GM19468 (cell line): ENCODE measurements around the gene MAD2L1.

Source experiments
- ATAC-seq: cut with Tn5 transposase; IDR thresholded peaks from one replicate; pipeline ENCODE4 v1.9.1; 2021; ENCODE audit warnings: mild to moderate bottlenecking, moderate library complexity, moderate number of reproducible peaks; ENCODE audit not compliant: unreplicated experiment; ENCODE audit errors: extremely low read depth

The MAD2L1 gene

DNA sequence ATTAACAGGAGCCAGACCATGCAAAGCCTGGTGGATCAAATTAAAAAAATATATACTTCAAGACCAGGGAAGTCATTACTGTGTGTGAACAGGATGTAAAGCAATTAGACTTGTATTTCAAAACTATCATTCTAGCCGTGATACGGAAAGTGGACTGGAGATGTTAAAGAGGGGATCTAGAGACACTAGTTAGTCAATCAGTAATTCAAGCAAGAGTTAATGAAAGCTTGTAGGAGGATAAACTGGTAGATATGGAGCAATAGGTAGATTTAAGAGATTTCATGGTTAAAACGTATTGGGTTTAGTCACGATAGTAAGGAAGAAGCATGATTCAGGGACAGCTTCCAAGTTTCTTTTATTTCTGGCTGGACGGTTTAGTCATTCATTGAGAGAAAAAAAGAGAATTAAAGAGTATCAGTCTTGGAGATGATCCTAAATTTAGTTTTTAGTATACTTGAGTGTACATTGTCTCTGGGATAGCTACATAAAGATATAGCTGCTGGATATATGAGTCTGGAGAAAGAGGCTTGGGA, 3.9 kb downstream of the MAD2L1 start:
- no peak for ATAC-seq

DNA sequence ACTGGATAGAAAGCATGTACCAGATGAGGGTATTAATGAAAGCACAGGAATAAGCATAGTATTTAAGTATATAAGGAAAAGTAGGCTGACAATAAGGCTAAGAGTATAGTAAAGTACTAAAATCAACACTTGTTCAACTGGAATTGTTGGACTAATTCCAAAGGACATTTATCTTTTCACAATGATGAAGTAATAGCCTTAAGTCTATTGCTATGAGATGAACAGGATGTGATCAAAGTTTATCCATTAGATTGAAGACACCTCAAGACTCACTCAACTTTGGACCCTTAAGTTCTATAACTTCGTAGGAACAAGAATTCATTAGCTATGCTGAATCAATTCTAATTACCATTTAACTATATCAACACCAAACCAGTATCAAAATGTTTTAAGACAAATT, 7.6 kb downstream of the MAD2L1 start:
- ATAC-seq = no peak

DNA sequence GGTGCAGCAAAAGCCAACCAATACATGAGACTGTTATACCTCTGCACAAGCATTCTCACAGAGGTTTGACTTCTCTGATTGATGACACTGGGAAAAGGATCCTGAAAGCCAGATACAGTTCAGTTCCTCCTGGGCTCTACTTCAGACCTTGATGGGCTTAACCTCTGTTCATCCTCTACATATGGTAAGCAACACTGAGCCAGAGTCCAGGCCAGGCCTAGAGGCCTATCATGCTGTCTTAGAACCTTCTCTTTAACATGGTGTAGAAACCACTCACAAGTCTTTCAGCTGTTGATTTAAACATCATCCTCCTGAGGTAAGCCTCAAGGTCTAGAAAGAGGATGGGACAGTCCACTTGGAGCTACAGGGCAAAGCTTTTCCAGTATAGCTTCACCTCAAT, 9.2 kb downstream of the MAD2L1 start:
- ATAC-seq = no peak

DNA sequence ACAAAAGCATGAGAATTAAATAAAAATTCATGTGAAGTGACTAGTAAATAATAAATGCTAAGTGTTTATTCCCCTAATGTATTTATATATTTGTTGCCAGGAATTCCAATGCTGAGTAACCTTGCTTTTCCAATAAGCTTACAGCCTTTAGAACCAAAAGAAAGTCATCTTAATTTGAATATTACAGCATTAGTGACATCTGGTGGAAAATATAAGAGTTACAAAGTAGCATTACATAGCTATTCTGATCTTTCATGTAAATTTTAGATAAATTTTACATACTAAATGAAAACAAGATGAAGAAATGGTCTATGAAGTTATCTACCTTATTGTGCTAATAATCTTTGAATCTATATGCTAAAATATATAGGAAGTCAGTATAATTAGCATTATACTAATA, 10.4 kb downstream of the MAD2L1 start:
- ATAC-seq = peak; percentile 36

DNA sequence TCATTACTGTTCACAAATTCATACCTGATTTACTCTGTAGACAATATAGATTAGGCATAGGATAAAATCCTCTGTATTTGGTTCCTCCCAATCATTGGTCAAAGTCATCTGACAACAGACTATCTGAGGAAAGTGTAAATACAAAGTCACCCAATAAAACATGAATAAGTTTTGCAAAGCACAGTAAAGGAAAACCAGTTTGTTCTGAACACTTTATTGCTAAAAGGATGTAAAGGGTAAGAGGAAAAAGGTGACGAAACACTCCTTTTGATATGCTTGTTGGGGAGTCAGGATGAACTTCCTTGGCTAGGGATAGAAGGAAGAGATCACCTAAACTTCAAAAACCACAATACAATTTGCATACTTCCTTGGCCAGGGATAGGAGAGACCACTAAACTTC, 10.9 kb downstream of the MAD2L1 start:
- no peak for ATAC-seq

DNA sequence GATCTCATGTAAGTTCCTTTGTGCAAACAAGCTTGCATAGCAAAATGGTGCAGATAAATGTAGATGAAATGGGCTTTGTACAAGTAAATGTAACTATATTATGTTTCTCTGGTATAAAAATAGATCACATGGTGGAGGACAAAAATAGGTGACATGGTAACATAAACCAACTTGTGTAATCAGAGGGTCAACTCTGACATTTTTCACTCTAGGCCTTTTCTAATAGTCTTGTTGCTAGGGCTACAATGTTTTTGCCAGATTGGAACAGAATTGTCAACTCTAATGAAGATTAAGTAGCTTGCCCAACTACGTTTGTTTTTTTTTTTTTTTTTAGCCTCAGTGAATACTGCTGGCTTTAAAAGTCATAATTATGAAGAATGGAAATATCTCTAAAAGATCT, 11.5 kb downstream of the MAD2L1 start:
- ATAC-seq = no peak

DNA sequence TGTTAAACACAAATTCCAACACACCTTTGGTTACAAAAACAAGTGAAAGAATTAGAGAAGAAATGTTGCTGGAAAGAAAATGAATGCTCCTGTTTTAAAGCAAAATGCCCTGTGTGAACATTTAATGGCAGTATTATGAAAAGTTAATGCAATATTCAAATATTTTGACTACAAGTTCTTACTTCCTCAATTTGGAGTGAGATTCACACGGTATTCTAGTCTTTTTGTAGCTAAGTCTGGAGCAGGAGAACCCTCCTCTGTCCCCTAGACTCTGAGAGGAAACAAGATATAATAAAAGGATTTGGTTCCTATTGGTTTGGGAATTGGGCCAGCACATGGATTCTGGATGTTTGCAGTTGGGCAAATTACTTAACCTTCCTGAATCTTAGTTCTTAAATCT, 12.7 kb downstream of the MAD2L1 start:
- ATAC-seq = peak; percentile 36

DNA sequence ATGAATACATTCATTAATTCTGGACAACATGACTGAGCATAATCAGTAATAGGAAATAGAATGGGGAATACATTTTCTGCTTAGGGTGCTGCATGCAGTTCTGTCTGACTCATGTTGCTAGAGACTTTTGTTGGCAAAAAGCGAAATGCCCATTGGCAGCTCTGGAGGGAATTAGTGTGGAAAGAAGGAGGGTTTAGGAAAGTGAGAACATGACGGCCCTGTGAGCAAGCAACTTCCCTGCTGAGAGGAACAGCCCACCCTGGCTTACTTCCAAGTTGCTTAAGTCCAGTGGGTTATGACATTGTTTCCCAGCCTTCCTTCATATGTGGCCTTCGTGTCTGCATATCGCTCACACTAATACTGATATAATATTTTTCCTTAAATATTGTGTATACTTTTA, 13.8 kb downstream of the MAD2L1 start:
- ATAC-seq = no peak

DNA sequence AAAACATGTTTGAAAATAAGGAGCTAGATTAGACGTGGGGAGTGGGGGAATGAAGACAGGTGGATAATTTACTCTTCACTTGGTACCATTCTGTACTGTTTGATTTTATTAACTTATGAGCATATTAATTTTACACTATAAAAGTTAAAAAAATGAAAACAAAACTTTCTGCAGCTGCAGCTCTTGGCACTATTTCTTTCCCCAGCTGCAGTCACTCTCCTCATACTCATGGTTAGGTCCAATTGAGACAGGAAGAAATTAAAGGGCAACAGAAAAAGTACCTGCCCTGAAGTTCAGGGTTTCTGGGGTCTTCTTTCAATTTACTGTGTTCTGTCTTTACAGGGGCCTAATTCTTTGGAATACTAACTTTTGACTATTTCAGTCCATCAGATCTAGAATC, 15.4 kb downstream of the MAD2L1 start:
- ATAC-seq = no peak

DNA sequence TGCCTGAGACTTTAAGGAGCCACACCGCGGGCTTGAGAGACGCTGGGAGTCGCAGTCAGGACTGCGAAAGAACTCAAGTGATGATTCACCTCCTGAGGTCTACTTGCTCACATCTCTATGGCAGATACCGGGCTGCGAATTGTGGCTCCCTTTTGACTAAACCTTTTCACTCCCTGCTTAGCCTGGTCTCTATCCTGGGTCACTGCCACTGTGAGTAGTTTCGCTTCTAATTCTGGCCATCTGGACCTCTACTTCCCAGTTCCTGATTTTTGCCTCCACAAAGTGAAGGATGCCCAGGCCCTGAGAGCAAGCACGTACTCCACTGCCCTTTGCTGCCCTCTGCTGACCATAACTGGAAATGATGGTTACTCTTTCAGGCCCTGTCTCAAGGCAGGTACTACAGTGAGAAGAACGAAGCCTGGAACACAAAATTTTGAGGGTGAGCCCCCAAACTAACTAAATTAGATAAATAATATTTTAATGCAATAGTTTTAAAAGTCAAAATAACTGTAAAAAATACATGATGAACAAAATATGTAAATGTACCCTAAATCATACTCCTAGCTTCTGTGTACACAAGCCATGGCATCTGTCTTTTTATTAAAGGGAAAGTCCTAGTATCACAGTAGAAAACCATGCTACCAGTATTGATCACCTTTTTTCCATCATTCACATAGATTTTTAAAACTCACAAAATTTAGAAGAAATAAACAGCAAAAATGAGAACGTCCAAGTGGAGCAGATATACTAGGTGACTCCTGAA, 16.7 kb downstream of the MAD2L1 start:
- ATAC-seq = peak; percentile 82

DNA sequence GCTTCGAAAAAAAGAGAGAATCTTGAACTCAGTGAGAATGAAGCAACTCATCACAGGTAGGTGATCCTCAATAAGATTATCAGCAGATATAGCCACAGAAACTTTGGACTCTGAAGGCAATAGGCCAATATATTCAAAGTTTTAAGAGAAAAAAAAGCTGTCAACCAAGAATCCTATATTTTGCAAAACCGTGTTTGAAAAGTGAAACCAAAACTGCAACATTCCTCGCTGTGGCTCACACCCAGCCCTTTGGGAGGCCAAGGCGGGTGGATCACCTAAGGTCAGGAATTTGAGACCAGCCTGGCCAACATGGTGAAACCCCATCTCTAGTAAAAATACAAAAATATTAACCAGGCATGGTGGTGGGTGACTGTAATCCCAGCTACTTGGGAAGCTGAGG, 22.8 kb downstream of the MAD2L1 start:
- ATAC-seq = no peak

DNA sequence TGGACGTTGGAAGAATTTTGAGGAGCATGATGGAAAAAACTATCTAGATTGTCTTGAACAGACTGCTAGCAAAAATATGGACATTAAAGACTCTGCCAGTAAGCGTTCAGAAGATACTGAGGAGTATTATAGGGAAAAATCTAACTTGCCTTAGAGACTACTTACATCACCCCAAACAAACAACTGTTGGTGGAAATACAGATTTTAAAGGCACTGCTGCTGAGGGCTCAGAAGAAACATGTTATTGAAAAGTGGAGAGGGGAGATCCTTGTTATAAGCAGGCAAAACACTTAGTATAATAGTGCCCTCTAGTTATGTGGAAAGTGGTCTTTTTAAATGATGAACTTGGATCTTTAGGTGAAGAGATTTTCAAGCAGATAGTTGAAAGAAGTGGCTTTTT, 29.2 kb downstream of the MAD2L1 start:
- no peak for ATAC-seq

DNA sequence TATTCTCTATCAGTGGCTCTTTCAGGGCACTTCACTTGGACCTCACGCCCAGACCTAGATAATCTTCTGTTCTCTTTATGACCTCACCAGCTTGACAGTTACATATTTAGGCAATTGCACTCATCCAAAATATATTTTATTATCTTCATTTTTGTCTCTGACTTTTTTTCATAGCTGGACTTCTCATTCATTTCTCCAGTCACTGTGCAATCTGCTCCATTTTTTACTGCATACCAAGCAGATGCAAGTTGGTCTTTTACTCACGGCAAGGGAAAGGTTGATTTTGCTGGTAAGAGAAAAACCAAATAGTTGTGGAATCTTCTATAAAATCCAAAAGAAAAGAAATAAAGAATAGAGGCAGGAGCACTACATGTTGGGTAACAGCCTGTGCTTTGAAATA, 31.7 kb downstream of the MAD2L1 start:
- no peak for ATAC-seq

DNA sequence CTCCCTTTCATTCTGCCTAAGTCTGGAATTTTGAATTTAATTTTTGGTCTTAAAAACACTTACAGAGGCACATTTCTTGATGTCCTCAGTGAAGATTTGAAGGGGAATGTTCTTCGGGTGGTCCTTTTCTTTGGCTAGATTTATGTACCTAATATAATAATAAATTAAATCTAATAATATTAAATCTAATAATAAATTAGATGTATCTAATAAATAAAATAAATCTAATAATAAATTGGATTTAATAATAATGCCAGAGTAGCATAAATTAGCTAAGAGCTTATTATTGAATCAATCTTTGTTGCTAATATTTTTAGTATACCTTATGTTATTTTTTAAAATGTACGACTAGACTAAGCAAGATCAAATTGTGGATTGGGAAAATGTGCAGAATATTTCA, 39.8 kb downstream of the MAD2L1 start:
- ATAC-seq = no peak

DNA sequence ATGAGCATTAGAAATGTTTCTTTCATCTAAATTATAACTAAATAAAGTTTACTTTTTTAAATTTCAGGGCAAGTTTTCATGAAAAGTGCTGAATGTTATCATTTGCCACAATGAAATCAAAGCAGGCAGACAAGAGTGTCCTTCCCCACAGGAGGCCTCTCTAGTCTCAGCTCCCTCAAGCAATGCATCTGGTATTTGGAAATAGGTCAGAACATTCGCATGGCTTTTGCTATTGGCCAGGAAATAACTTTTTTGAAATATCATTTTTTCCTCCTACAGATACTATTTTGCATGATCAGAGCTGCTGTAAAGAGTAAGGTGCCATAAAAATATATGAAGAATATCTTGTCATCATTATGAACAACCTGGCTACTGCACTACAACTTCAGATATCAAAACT, 41.1 kb downstream of the MAD2L1 start:
- ATAC-seq = no peak

DNA sequence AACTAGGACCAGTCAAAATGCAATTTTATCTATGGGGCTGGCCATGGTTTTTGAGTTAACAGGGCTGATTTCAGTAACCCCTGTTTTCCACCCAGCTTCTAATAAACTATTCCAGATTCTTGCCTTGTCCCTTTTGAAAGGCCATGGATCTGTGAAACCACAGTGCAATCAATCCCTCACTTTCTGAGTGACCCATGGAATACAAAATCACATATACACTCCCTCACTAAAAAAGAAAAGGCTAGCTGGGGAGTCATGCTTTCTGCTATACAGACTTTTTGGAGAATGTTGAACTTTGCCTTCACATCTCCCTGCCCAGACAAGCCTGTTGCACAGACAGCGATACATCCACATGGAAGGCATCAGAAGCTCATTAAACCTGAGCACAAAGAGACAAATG, 47.9 kb downstream of the MAD2L1 start:
- no peak for ATAC-seq

DNA sequence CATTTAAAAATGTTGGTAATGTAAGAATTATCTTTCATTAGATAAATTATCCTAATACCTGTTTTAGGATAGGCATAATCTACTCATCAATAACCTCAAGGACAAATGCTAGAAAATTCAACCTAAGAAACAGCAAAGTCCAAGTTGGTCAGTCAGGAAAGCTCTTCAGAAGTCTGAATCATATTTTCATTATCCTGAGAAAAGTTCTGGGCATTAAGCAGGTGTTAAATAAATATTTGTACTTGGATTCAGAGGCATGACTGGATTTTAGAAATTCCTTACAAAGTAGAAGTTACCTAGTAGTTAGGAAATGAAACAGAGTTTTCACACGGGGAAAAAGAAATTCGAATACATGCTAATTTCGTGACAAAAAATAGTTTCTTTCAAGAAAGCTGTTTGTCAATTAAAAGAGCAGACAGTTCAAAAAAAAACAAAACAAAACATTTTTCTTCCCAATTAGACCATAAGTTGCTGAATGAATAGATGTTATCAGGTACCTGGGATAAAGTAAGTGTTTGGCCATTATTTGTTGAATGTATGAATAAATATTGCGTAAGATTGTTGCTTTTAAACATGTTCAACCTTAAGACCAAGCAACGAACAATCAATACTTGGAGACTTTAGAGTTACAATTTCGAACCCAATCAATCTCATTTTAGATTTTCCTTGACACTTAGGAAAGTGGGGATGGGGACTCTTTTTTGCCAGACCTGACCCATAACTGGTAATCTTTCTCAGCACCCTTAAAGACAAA, 48.5 kb downstream of the MAD2L1 start:
- ATAC-seq = no peak

DNA sequence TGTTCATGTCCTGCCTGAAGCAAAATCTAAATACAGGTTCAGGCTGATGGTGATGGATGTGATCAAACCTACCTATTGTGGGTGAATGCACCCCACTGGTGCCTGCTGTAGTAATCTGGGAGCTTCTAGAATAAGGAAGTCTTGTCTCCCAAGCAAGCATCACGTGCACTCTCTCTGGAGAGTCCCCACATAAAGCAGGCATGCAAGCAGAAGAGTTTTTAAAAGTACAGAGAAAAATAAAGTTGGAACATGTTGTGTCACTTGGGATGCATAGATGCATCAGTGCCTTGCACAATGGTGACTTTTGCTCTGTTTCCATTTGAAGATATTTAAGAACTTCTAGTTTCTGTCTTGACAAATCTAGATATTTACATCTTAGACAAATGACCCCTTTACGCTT, 54.9 kb downstream of the MAD2L1 start:
- no peak for ATAC-seq

DNA sequence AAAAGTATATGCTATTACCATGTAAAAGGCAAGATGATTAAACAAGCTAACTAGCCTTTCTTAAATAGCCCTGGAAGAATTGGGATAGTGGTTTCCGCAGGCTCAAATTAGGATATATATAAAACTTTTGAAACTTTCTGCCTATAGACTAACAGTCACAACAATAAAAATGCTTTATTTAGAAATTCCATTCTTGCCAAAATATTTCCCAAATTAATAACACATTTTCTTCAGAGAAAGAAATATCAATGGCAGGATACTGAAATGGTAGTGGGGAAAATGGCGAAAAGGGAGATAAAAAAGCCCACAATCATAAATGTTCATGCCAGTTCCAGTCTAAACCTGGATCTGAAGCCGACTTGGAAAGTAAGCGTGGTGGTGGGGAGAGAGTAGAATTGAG, 56.0 kb downstream of the MAD2L1 start:
- ATAC-seq = no peak

DNA sequence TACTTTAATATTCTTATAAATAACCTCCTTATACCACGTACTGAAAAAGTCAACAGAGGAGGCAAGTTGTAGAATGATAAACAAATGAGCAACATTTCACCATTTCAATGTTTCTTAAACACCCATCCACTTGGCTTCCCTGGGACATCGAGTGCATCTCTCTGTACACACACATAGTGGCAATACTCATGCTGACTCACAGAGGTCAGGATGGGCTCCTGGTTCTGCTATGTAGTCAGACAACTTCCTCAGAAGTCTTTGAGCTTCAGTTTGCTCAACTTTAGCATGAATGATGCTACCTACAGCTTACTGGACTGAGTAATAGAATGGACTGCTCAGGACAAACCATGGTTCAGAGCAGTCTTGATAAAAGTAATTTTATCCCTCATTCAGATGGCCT, 56.9 kb downstream of the MAD2L1 start:
- ATAC-seq = no peak

DNA sequence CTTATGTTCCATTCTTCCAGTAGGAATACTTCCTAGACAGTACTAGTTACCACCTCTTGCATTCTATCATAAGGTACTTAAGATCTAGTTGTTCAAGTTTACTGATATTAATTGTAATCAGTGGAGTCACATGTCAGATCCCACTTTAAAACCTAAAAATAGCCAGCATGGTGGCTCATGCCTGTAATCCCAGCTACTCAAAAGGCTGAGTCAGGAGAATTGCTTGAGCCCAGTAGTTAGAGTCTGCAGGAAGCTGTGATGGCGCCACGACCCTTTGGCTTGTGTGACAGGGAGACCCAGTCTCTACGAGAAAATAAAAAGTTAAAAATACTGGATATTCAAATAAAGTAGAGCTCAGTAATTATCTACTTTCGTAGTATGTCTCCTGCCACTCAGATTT, 57.7 kb downstream of the MAD2L1 start:
- ATAC-seq = no peak
